Activated CD8-positive, alpha-beta T cell treated with anti-CD3 and anti-CD28 coated beads for 36 hours (primary cell): Measurements from ENCODE around the gene TNIK. TPM values are rescaled to one million over a fixed set of nuclear protein-coding genes. Genes with fewer than 3 reads are reported as not detected.

Experiments used
- ATAC-seq: fragments of 200-7000 bp; cut with Tn5 transposase; one replicate; pipeline ENCODE4 v1.10.0; 2021; ENCODE audit warnings: mild to moderate bottlenecking, moderate library complexity
- CTCF ChIA-PET: fragments of 350-600 bp; sonication (Branson Sonifier 250); formaldehyde crosslinking; loops from one replicate; lab custom pipeline; 2021; ENCODE audit warnings: antibody characterized with exemption; lab: Charles Lee
- POLR2A ChIA-PET: fragments of 350-600 bp; sonication (Branson Sonifier 250); formaldehyde crosslinking; loops from one replicate; lab custom pipeline; 2021; ENCODE audit warnings: antibody characterized with exemption; lab: Charles Lee
- DNase-seq: peaks from one replicate; pipeline ENCODE4 v3.0.0-alpha.2; 2020
- H3K27ac Mint-ChIP-seq: one replicate; pipeline ENCODE4 v1.8.0; 2021; ENCODE audit warnings: mild to moderate bottlenecking, mixed read lengths
- H3K27me3 Mint-ChIP-seq: one replicate; pipeline ENCODE4 v1.8.0; 2021; ENCODE audit warnings: mixed read lengths
- H3K36me3 Mint-ChIP-seq: one replicate; pipeline ENCODE4 v1.8.0; 2021; ENCODE audit warnings: low read depth, mixed read lengths
- H3K4me1 Mint-ChIP-seq: one replicate; pipeline ENCODE4 v1.8.0; 2021; ENCODE audit warnings: low read depth, mixed read lengths
- H3K4me3 Mint-ChIP-seq: one replicate; pipeline ENCODE4 v1.8.0; 2021; ENCODE audit warnings: mild to moderate bottlenecking, moderate library complexity, mixed read lengths
- H3K9me3 Mint-ChIP-seq: one replicate; pipeline ENCODE4 v1.8.0; 2021; ENCODE audit warnings: mixed read lengths
- CTCF ChIP-seq: fragments of 200-600 bp; IDR thresholded peaks from one replicate; pipeline ENCODE4 v1.8.0; 2022; ENCODE audit warnings: antibody characterized with exemption, mild to moderate bottlenecking
- intact Hi-C: fragments of 100-400 bp; cut with micrococcal nuclease; formaldehyde crosslinking; loops from one replicate; pipeline ENCODE4 v1.10.0; 2022
- total RNA-seq, 2 experiments: library from RNA; stranded (reverse); gene quantifications; one replicate each; pipeline ENCODE4 v1.2.3, GENCODE V29; 2021

TNIK gene
- total RNA-seq, 2 experiments from 2014 or later = 25.1 to 28.8 TPM

GRCh38 chr3:171262431-171262830 is 197.8 kb downstream of the TNIK start:
- Mint-ChIP-seq H3K27ac (no peak overlapping the region), H3K36me3 (no peaks in the 10 kb centered on the region), H3K4me1 (peaks cover 74% of the 10 kb centered on the region), H3K4me3 (no peak overlapping the region), H3K27me3 (no peaks in the 10 kb centered on the region), H3K9me3 (no peaks in the 10 kb centered on the region)
- DNase-seq (no peak), ATAC-seq (no peak)
- intact Hi-C loops = loop anchor here (5.0 kb wide), 1 partner anchor 75 kb away; no protein-coding TSS in a partner anchor
- POLR2A ChIA-PET = interaction anchor here (1.0 to 1.4 kb wide), 2 partner anchors 196 to 199 kb away, joined by 4 read pairs; no protein-coding TSS in a partner anchor
- no peak for TF ChIP-seq CTCF
- CTCF ChIA-PET = interaction anchor here (0.9 to 1.6 kb wide), 2 partner anchors 8 to 16 kb away, joined by 3 to 5 read pairs; no protein-coding TSS in a partner anchor

- ATAC-seq (no peak), DNase-seq (no peak)
- POLR2A ChIA-PET = no interaction called here
- no peaks in the 10 kb centered on the region for H3K27me3 Mint-ChIP-seq
- H3K36me3 Mint-ChIP-seq = no peaks in the 10 kb centered on the region
- H3K27ac Mint-ChIP-seq = peak overlapping the region; percentile 67
- H3K4me3 Mint-ChIP-seq = no peak overlapping the region
- CTCF ChIA-PET = interaction anchor here (0.9 kb wide), 1 partner anchor 17 kb away, joined by 3 read pairs; no protein-coding TSS in a partner anchor
- H3K4me1 Mint-ChIP-seq = peaks cover 74% of the 10 kb centered on the region
- intact Hi-C loops = loop anchor here (5.0 kb wide), 1 partner anchor 74 kb away; no protein-coding TSS in a partner anchor
- H3K9me3 Mint-ChIP-seq = no peaks in the 10 kb centered on the region
- TF ChIP-seq CTCF = no peak
These were observed 198.7 kb downstream of the TNIK start for GRCh38 chr3:171261487-171261886.

- CTCF ChIA-PET = interaction anchor here (1.2 kb wide), 1 partner anchor 98 kb away, joined by 4 read pairs; no protein-coding TSS in a partner anchor
These were observed 199.3 kb downstream of the TNIK start for GRCh38 chr3:171260899-171261298.

GRCh38 chr3:171260466-171260865 is 199.7 kb downstream of the TNIK start:
- intact Hi-C loops = loop anchor here (5.0 kb wide), 1 partner anchor 73 kb away; no protein-coding TSS in a partner anchor
- ATAC-seq = no peak

More at GRCh38 chr3:171260899-171261298, 199.3 kb downstream of the TNIK start:
- peaks cover 3% of the 10 kb centered on the region for H3K36me3 Mint-ChIP-seq
- H3K4me3 Mint-ChIP-seq = no peak overlapping the region
- DNase-seq (no peak), ATAC-seq (no peak)
- intact Hi-C loops = loop anchor here (5.0 kb wide), 1 partner anchor 74 kb away; no protein-coding TSS in a partner anchor
- POLR2A ChIA-PET = no interaction called here
- TF ChIP-seq CTCF = no peak
- H3K27ac Mint-ChIP-seq = peak overlapping the region; percentile 67
- peaks cover 74% of the 10 kb centered on the region for H3K4me1 Mint-ChIP-seq
- no peaks in the 10 kb centered on the region for H3K27me3 Mint-ChIP-seq
- peaks cover 3% of the 10 kb centered on the region for H3K9me3 Mint-ChIP-seq

More at GRCh38 chr3:171260466-171260865, 199.7 kb downstream of the TNIK start:
- DNase-seq = no peak
- Mint-ChIP-seq H3K36me3 (peaks cover 6% of the 10 kb centered on the region), H3K27ac (no peak overlapping the region), H3K9me3 (peaks cover 3% of the 10 kb centered on the region), H3K4me1 (peaks cover 74% of the 10 kb centered on the region), H3K4me3 (no peak overlapping the region), H3K27me3 (no peaks in the 10 kb centered on the region)
- ChIA-PET POLR2A (no interaction called here), CTCF (interaction anchor here (1.0 to 1.2 kb wide), 2 partner anchors 10 to 98 kb away, joined by 4 read pairs; no protein-coding TSS in a partner anchor)
- no peak for TF ChIP-seq CTCF
